ENCODE results near the gene ANKRD28. TPM values are rescaled to one million over a fixed set of nuclear protein-coding genes. Genes with fewer than 3 reads are reported as not detected.

The ANKRD28 gene
- total and polyA plus RNA-seq, 2 of the 8 experiments (the other 6 are each of a cell fraction or from before 2014, with no cell fraction given) = 39.1 to 61.7 TPM

- Histone ChIP-seq H2AK5ac (ENCODE audit: low read depth, low read length) (no peak overlapping the region), H3K9me3 (ENCODE audit: insufficient read depth in 2 of 2, low read depth in 1 of 2, low read length in 1 of 2) (no peaks in the 10 kb centered on the region), H4K91ac (replicated peaks; ENCODE audit: insufficient read length, low read length) (no peak overlapping the region), H3K4me3 (ENCODE audit: extremely low read depth in 1 of 4, insufficient read depth in 2 of 4, low read depth in 3 of 4, low read length in 4 of 4) (no peak overlapping the region), H2AFZ (ENCODE audit: low read length) (no peak overlapping the region), H3K18ac (ENCODE audit: extremely low read depth, low read length) (no peak overlapping the region), H2BK12ac (ENCODE audit: low read depth, low read length) (no peak overlapping the region), H2BK5ac (ENCODE audit: low read depth, low read length) (no peak overlapping the region), H3K4me2 (ENCODE audit: insufficient read depth in 1 of 2, low read depth in 2 of 2, low read length in 2 of 2) (no peak overlapping the region), H3K36me3 (ENCODE audit: control insufficient read depth in 2 of 4, insufficient read depth in 4 of 4, low read length in 3 of 4) (peaks cover 2 to 31% (median 12%) of the 10 kb centered on the region in 4 experiments; a peak in 5 of 8 replicates), H3K79me1 (ENCODE audit: low read depth, low read length) (0 out of 2 replicates have a peak, but pooled peaks cover 2% of the 10 kb centered on the region), H3K27me3 (replicated peaks in 1 of 4; ENCODE audit: control insufficient read depth in 3 of 4, extremely low read depth in 1 of 4, insufficient read depth in 3 of 4, low read length in 3 of 4) (no peaks in the 10 kb centered on the region), H3K9ac (replicated peaks in 1 of 4; ENCODE audit: extremely low read depth in 1 of 4, low read depth in 3 of 4, low read length in 3 of 4) (no peak overlapping the region), H3K56ac (replicated peaks; ENCODE audit: insufficient read length, low read depth, low read length) (no peak overlapping the region), H3K14ac (ENCODE audit: insufficient read length) (no peak overlapping the region), H2BK15ac (ENCODE audit: low read length) (no peak overlapping the region), H2BK120ac (replicated peaks; ENCODE audit: low read depth, low read length) (no peak overlapping the region), H2BK20ac (ENCODE audit: low read length) (no peak overlapping the region), H3K23me2 (ENCODE audit: low read depth, low read length) (no peaks in the 10 kb centered on the region), H3K27ac (ENCODE audit: low read depth, low read length) (no peak overlapping the region), H3K79me2 (ENCODE audit: control insufficient read depth in 1 of 2, insufficient read depth in 2 of 2, low read length in 2 of 2) (no peaks in the 10 kb centered on the region), H3K4ac (replicated peaks; ENCODE audit: insufficient read length, low read depth, low read length) (no peak overlapping the region), H3K4me1 (replicated peaks in 1 of 4; ENCODE audit: control insufficient read depth in 3 of 4, insufficient read depth in 4 of 4, low read length in 3 of 4) (no peaks in the 10 kb centered on the region), H4K8ac (ENCODE audit: extremely low read depth, insufficient read depth, low read length) (no peak overlapping the region), H4K20me1 (replicated peaks in 1 of 2; ENCODE audit: control insufficient read depth in 1 of 2, insufficient read depth in 2 of 2, low read length in 2 of 2) (no peaks in the 10 kb centered on the region), H4K5ac (ENCODE audit: insufficient read length, low read depth, low read length) (no peak overlapping the region), H3K23ac (ENCODE audit: insufficient read length) (no peak overlapping the region)
- CTCF ChIA-PET (ENCODE audit: partially characterized antibody) = no interaction called here
- TF ChIP-seq CREB1 (IDR thresholded peaks at IDR 0.05) (no peak), NRF1 (IDR thresholded peaks at IDR 0.05; ENCODE audit: low read depth, low read length) (no peak), CTBP2 (IDR thresholded peaks at IDR 0.05; ENCODE audit: borderline replicate concordance, insufficient read depth, insufficient read length, low read length) (no peak), TBP (IDR thresholded peaks at IDR 0.05; ENCODE audit: low read depth, low read length) (no peak), KDM1A (IDR thresholded peaks at IDR 0.05; ENCODE audit: borderline replicate concordance, low read length) (no peak)
- FAIRE-seq (no peak), DNase-seq (ENCODE audit: low read depth in 1 of 2, low spot score in 2 of 2) (no peak)
- POLR2A ChIA-PET (ENCODE audit: partially characterized antibody) = no interaction called here
These were observed 74.2 kb downstream of the ANKRD28 start for GRCh38 chr3:15723624-15723884.
